Ishikawa (cell line): ENCODE data around the gene ZEB2.

Source experiments
- CREB1 ChIP-seq: IDR thresholded peaks from 2 replicates; pipeline ENCODE4 v1.6.1; 2012; ENCODE audit warnings: low read depth
- EGR1 ChIP-seq: IDR thresholded peaks from 2 replicates; pipeline ENCODE4 v1.6.1; 2012
- FOXM1 ChIP-seq: IDR thresholded peaks from 2 replicates; pipeline ENCODE4 v1.6.1; 2012; ENCODE audit warnings: low read depth, borderline replicate concordance
- TAF1 ChIP-seq: IDR thresholded peaks from 2 replicates; pipeline ENCODE4 v1.6.1; 2012; ENCODE audit warnings: low read depth, mild to moderate bottlenecking
- TCF12 ChIP-seq: IDR thresholded peaks from 2 replicates; pipeline ENCODE4 v1.6.1; 2012; ENCODE audit warnings: low read depth
- YY1 ChIP-seq: IDR thresholded peaks from 2 replicates; pipeline ENCODE4 v1.6.1; 2012; ENCODE audit warnings: low read depth
- TF ChIP-seq, protein P1 (sequence below): IDR thresholded peaks from 2 replicates; pipeline ENCODE4 v1.6.1; 2012
- TF ChIP-seq, protein P2 (sequence below): IDR thresholded peaks from 2 replicates; pipeline ENCODE4 v1.6.1; 2012

DNA sequence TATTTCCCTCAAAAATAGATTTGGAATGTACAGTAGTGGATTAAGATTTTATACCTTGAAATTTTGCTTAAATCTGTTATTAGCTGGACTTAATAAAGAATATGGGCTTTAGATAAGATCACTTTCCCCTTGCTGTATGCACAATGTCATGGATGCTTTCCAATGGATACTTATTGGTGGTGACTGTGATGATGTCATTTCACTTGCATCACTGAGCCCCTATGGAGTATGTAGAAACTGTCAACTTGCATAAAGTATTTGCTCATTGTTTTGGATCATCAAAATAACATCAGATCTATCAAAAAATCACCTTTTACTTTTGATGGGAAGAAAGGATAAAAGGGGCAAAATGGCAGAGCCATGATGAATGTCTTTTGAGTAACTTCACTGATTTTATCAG lies 112.7 kb downstream of the ZEB2 start:
- no peak for TF ChIP-seq YY1
- no peak for TF ChIP-seq CREB1
- TF ChIP-seq FOXM1 = no peak
- TF ChIP-seq TAF1 = no peak
- TF ChIP-seq, protein P1, sequence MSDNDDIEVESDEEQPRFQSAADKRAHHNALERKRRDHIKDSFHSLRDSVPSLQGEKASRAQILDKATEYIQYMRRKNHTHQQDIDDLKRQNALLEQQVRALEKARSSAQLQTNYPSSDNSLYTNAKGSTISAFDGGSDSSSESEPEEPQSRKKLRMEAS = no peak
- TF ChIP-seq TCF12 = no peak
- no peak for TF ChIP-seq EGR1
- TF ChIP-seq, protein P2, sequence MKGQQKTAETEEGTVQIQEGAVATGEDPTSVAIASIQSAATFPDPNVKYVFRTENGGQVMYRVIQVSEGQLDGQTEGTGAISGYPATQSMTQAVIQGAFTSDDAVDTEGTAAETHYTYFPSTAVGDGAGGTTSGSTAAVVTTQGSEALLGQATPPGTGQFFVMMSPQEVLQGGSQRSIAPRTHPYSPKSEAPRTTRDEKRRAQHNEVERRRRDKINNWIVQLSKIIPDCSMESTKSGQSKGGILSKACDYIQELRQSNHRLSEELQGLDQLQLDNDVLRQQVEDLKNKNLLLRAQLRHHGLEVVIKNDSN = no peak
